Stomach (tissue), 9 donors: ENCODE measurements around the gene ACAP2. TPM values are rescaled to one million over a fixed set of nuclear protein-coding genes. Genes with fewer than 3 reads are reported as not detected.

Experiments used
- DNase-seq, 2 donors: peaks; one replicate each; pipeline versions ENCODE4 v3.0.0 to v3.0.0-alpha.2; 2013 to 2019
- H3K27ac ChIP-seq, 5 donors: fragments of 200-600 bp in 4 of 5; sonication (generic) in 4 of 5; one replicate each; pipeline ENCODE4 v1.5.1; 2013 to 2019; ENCODE audit warnings: mild to moderate bottlenecking in 1 of 5, moderate library complexity in 1 of 5
- H3K27me3 ChIP-seq, 3 donors: fragments of 200-600 bp; sonication (generic); one replicate each; pipeline ENCODE4 v1.5.1; 2017 to 2019; ENCODE audit warnings: mixed run types in 1 of 3
- H3K36me3 ChIP-seq, 4 donors: fragments of 200-600 bp; sonication (generic); 1 replicate in 3 of 4; 2 replicates in 1 of 4; pipeline ENCODE4 v1.5.1; 2016 to 2019
- H3K4me1 ChIP-seq, 4 donors: fragments of 200-600 bp; sonication (generic); one replicate each; pipeline ENCODE4 v1.5.1; 2016 to 2019
- H3K4me3 ChIP-seq, 4 donors: fragments of 200-600 bp; sonication (generic) in 3 of 4; one replicate each; pipeline ENCODE4 v1.5.1; 2016 to 2019; ENCODE audit warnings: mild to moderate bottlenecking in 1 of 4
- H3K9me3 ChIP-seq, 4 donors: fragments of 200-600 bp; sonication (generic); one replicate each; pipeline ENCODE4 v1.5.1; 2016 to 2019
- EP300 ChIP-seq: sonication (generic); formaldehyde crosslinking; IDR thresholded peaks from one replicate; pipeline ENCODE4 v1.6.1; 2017; ENCODE audit warnings: antibody characterized with exemption
- POLR2A ChIP-seq, 4 donors: fragments of 450-650 bp; IDR thresholded peaks; one replicate each; pipeline ENCODE4 v1.6.1; 2016; ENCODE audit warnings: antibody characterized with exemption in 4 of 4, control low read depth in 2 of 4, mild to moderate bottlenecking in 1 of 4, moderate library complexity in 1 of 4
- POLR2AphosphoS5 ChIP-seq, 3 donors: sonication (generic); formaldehyde crosslinking; IDR thresholded peaks; one replicate each; pipeline ENCODE4 v1.6.1; 2016; ENCODE audit warnings: antibody characterized with exemption in 3 of 3
- WGBS, 5 donors: extraction: QIAGEN DNeasy Blood & Tissue Kit in 3 of 5; methylation state at CpG; one replicate each; pipeline versions ENCODE4 v1.1.5 to v1.1.7; 2013 to 2018; 5-methylcytosine and 5-hydroxymethylcytosine counted together
- intact Hi-C: fragments of 100-400 bp; cut with DNase I; formaldehyde crosslinking; loops from one replicate; pipeline ENCODE4 v1.15.1; 2023; ENCODE audit warnings: low total_unique reads
- polyA plus RNA-seq, 3 donors: library from polyadenylated mRNA; stranded (reverse); fragments of 200-250 nt; gene quantifications; one replicate each; pipeline ENCODE4 v1.2.3, GENCODE V29; 2013
- total RNA-seq, 5 donors: library from RNA; depleted of rRNA; stranded (reverse); fragments of >200 nt; gene quantifications; one replicate each; pipeline versions ENCODE4 v1.1.0 to v1.2.3, GENCODE V29; 2014 to 2016
- TF ChIP-seq, protein P1 (sequence below), 7 experiments: fragments of 450-650 bp in 4 of 7; fragments of 200-600 bp in 3 of 7; sonication (generic) in 3 of 7; IDR thresholded peaks; one replicate each; pipeline ENCODE4 v1.5.1; 2016 to 2019; ENCODE audit warnings: antibody characterized with exemption in 7 of 7, control low read depth in 2 of 7, mild to moderate bottlenecking in 1 of 7
- donor health status: healthy with polysubstance abuse.
- donor health status: Bipolar disorder and iron deficiency.
- donor health status: healthy.

ACAP2 gene
- total and polyA plus RNA-seq, 8 donors, result 4.6 to 159 (median 41.1) TPM

DNA sequence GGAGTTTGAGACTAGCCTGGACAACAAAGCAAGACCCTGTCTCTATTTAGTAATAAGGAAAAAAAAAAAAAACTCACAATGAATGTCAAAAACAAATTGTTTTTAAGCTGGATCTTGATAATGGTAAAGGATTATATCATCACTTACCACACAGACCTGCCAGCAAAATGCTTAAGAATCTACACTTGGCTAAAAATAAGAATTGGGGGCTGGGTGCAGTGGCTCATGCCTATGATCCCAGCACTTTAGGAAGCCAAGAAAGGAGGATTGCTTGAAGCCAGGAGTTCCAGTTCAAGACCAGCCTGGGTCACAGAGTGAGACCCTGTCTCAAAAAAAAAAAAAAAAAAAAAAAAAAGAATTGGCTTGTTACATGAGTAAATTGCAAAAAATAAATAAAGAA is 31.0 kb downstream of the ACAP2 start:
- no peaks in the 10 kb centered on the region for H3K27me3 ChIP-seq
- TF ChIP-seq POLR2AphosphoS5 (IDR thresholded peaks at IDR 0.05), result no peak
- TF ChIP-seq EP300, result no peak
- TF ChIP-seq POLR2A (IDR thresholded peaks at IDR 0.05), result no peak
- TF ChIP-seq, protein P1, sequence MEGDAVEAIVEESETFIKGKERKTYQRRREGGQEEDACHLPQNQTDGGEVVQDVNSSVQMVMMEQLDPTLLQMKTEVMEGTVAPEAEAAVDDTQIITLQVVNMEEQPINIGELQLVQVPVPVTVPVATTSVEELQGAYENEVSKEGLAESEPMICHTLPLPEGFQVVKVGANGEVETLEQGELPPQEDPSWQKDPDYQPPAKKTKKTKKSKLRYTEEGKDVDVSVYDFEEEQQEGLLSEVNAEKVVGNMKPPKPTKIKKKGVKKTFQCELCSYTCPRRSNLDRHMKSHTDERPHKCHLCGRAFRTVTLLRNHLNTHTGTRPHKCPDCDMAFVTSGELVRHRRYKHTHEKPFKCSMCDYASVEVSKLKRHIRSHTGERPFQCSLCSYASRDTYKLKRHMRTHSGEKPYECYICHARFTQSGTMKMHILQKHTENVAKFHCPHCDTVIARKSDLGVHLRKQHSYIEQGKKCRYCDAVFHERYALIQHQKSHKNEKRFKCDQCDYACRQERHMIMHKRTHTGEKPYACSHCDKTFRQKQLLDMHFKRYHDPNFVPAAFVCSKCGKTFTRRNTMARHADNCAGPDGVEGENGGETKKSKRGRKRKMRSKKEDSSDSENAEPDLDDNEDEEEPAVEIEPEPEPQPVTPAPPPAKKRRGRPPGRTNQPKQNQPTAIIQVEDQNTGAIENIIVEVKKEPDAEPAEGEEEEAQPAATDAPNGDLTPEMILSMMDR (IDR thresholded peaks at IDR 0.05), result no peak

DNA sequence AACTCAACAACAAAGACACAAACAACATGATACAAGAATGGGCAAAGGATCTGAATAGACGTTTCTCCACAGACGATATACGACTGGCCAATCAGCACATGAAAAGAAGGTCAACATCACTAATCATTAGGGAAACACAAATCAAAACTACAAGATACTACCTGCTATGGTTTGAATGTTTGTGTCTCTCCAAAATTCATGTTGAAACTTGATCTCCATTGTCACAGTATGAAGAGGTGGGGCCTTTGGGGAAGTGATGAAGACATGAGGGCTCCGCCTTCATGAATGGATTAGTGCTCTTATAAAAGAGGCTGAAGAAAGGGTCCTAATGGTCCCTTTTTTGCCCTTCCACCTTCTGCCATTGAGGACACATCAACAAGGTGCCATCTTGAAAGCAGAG is 32.3 kb downstream of the ACAP2 start:
- TF ChIP-seq, protein P1 (IDR thresholded peaks at IDR 0.05), result no peak
- TF ChIP-seq EP300 (no peak), POLR2AphosphoS5 (IDR thresholded peaks at IDR 0.05) (no peak), POLR2A (IDR thresholded peaks at IDR 0.05) (no peak)
- Histone ChIP-seq H3K4me1 (peaks cover 0 to 18% (median 8%) of the 10 kb centered on the region in 4 donors), H3K27me3 (no peaks in the 10 kb centered on the region), H3K4me3 (no peak overlapping the region), H3K9me3 (no peaks in the 10 kb centered on the region), H3K36me3 (no peaks in the 10 kb centered on the region), H3K27ac (no peak overlapping the region)
- 75 to 96% (median 95%) methylated on average over 4 of the region's 4 CpGs for WGBS, 5 donors
- no peak for DNase-seq
- intact Hi-C loops, result no loop called here

More for the DNA sequence above, 31.0 kb downstream of the ACAP2 start:
- peaks cover 0 to 9% (median 3%) of the 10 kb centered on the region in 4 donors for H3K4me1 ChIP-seq
- DNase-seq, result no peak
- intact Hi-C loops, result no loop called here
- H3K36me3 ChIP-seq, result no peaks in the 10 kb centered on the region
- H3K9me3 ChIP-seq, result no peaks in the 10 kb centered on the region
- H3K4me3 ChIP-seq, result no peak overlapping the region
- no peak overlapping the region for H3K27ac ChIP-seq

DNA sequence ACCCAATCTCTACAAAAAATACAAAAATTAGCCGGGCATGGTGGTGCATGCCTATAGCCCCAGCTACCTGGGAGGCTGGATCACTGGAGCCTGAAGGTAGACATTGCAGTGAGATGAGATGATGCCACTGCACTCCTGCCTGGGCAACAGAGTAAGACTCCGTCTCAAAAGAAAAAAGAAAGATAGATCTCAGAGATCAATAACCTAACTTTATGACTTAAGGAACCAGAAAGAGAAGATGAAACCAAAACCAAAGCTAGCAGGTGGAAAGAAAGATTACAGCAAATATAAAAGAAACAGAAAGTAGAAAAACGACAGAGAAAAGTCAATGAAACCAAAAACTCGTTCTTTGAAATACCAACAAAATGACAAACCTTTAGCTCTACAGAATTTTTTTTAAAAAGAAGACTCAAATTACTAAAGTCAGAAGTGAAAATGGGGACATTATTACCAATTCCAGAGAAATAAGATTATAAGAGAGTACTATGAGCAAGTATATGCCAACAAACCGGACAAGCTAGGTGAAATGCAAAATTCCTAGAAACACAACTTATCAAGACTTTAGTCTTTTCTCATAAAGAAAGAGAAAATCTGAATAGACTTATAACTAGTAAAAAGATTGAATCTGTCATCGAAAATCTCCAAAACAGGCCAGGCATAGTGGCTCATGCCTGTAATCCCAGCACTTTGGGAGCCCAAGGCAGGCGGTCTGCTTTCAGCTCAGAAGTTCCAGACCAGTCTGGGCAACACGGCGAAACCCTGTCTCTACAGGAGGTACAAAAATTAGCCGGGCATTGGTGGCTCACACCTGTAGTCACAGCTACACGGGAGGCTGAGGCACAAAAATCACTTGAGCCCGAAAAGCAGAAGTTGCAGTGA is 35.0 kb downstream of the ACAP2 start:
- Histone ChIP-seq H3K27ac (no peak overlapping the region), H3K27me3 (no peaks in the 10 kb centered on the region), H3K9me3 (no peaks in the 10 kb centered on the region), H3K4me1 (peaks cover 0 to 16% (median 5%) of the 10 kb centered on the region in 4 donors), H3K4me3 (no peak overlapping the region), H3K36me3 (no peaks in the 10 kb centered on the region)
- DNase-seq, result no peak
- 85 to 94% (median 91%) methylated on average over 12 of the region's 12 CpGs for WGBS, 5 donors
- intact Hi-C loops, result no loop called here
- TF ChIP-seq POLR2A (IDR thresholded peaks at IDR 0.05), result no peak
- no peak for TF ChIP-seq POLR2AphosphoS5 (IDR thresholded peaks at IDR 0.05)
- TF ChIP-seq, protein P1 (IDR thresholded peaks at IDR 0.05), result no peak
- no peak for TF ChIP-seq EP300

DNA sequence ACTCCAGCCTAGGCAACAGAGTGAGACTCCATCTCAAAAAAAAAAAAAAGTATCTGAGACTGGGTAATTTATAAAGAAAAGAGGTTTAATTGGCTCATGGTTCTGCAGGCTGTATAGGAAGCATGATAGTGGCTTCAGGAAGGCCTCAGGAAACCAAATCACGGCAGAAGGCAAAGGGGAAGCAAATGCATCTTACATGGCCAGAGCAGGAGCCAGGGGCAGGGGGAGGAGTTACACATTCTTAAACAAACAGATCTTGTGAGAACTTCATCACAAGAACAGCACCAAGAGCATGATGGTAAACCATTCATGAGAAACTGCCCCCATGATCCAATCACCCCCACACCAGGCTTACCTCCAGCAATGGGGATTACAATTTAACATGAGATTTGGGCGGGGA is 37.2 kb downstream of the ACAP2 start:
- 73 to 87% (median 83%) methylated on average over 2 of the region's 2 CpGs for WGBS, 5 donors
- Histone ChIP-seq H3K36me3 (no peaks in the 10 kb centered on the region), H3K4me1 (peaks cover 0 to 22% (median 9%) of the 10 kb centered on the region in 4 donors), H3K27ac (no peak overlapping the region), H3K4me3 (no peak overlapping the region), H3K9me3 (no peaks in the 10 kb centered on the region), H3K27me3 (no peaks in the 10 kb centered on the region)
- no peak for DNase-seq
- TF ChIP-seq POLR2A (IDR thresholded peaks at IDR 0.05) (no peak), EP300 (no peak), POLR2AphosphoS5 (IDR thresholded peaks at IDR 0.05) (no peak)
- TF ChIP-seq, protein P1 (IDR thresholded peaks at IDR 0.05), result no peak
- intact Hi-C loops, result no loop called here
